Fibroblast of lung (primary cell): Measurements from ENCODE around the gene SET. TPM values are rescaled to one million over a fixed set of nuclear protein-coding genes. Genes with fewer than 3 reads are reported as not detected.

Source experiments
- DNase-seq, 2 donors: peaks; one replicate each; pipeline versions ENCODE4 v3.0.0 to v3.0.0-alpha.2; 2010; ENCODE audit warnings: low read depth in 2 of 2
- H2AFZ ChIP-seq: 2 replicates; pipeline ENCODE4 v1.5.1; 2012; ENCODE audit warnings: low read length, control low read depth, inconsistent platforms
- H3K27ac ChIP-seq: 2 replicates; pipeline ENCODE4 v1.5.1; 2011; ENCODE audit warnings: low read length, control low read depth; ENCODE audit not compliant: insufficient read depth
- H3K27me3 ChIP-seq: 2 replicates; pipeline ENCODE4 v1.5.1; 2011; ENCODE audit warnings: mild to moderate bottlenecking, low read length; ENCODE audit not compliant: control insufficient read depth, insufficient read depth
- H3K36me3 ChIP-seq: 2 replicates; pipeline ENCODE4 v1.5.1; 2011; ENCODE audit warnings: low read length; ENCODE audit not compliant: control insufficient read depth, insufficient read depth
- H3K4me1 ChIP-seq: 2 replicates; pipeline ENCODE4 v1.5.1; 2011; ENCODE audit warnings: low read length; ENCODE audit not compliant: control insufficient read depth, insufficient read depth; ENCODE audit errors: extremely low read depth
- H3K4me2 ChIP-seq: 2 replicates; pipeline ENCODE4 v1.5.1; 2011; ENCODE audit warnings: low read length, control low read depth; ENCODE audit not compliant: insufficient read depth; ENCODE audit errors: extremely low read depth
- H3K4me3 ChIP-seq, 4 experiments: fragments of 200-600 bp in 1 of 4; sonication (generic) in 1 of 4; replicated peaks in 1 of 4; 2 replicates each; pipeline ENCODE4 v1.5.1; 2011 to 2016; ENCODE audit warnings: low read length in 4 of 4, low read depth in 3 of 4, mild to moderate bottlenecking in 3 of 4, control low read depth in 2 of 4, inconsistent platforms in 1 of 4, mixed read lengths in 1 of 4; ENCODE audit not compliant: insufficient read depth in 1 of 4; ENCODE audit errors: control extremely low read depth in 1 of 4
- H3K79me2 ChIP-seq: 2 replicates; pipeline ENCODE4 v1.5.1; 2012; ENCODE audit warnings: mild to moderate bottlenecking, low read length, inconsistent platforms; ENCODE audit not compliant: control insufficient read depth, insufficient read depth
- H3K9ac ChIP-seq: 2 replicates; pipeline ENCODE4 v1.5.1; 2011; ENCODE audit warnings: mild to moderate bottlenecking, low read length, control low read depth; ENCODE audit not compliant: insufficient read depth
- H3K9me3 ChIP-seq: 2 replicates; pipeline ENCODE4 v1.5.1; 2012; ENCODE audit warnings: low read depth, low read length; ENCODE audit not compliant: control insufficient read depth, insufficient read depth
- H4K20me1 ChIP-seq: 2 replicates; pipeline ENCODE4 v1.5.1; 2011; ENCODE audit warnings: low read length; ENCODE audit not compliant: control insufficient read depth, insufficient read depth; ENCODE audit errors: extremely low read depth
- EZH2 ChIP-seq: IDR thresholded peaks from 2 replicates; pipeline ENCODE4 v1.5.1; 2012; ENCODE audit warnings: low read length, control low read depth, mild to moderate bottlenecking; ENCODE audit errors: missing control alignments
- polyA plus RNA-seq, 2 donors: library from polyadenylated mRNA; depleted of rRNA in 1 of 2; stranded (reverse) in 1 of 2; unstranded in 1 of 2; fragments of >200 nt; gene quantifications; 2 replicates each; pipeline ENCODE4 v1.2.1, GENCODE V29; 2011 to 2012; ENCODE audit warnings: missing spikeins in 1 of 2
- total RNA-seq: library from RNA; depleted of rRNA; stranded (reverse); fragments of >200 nt; gene quantifications from 2 replicates; pipeline ENCODE4 v1.2.1, GENCODE V29; 2014
- TF ChIP-seq, protein P1 (sequence below), 2 donors: IDR thresholded peaks in 1 of 2; conservative IDR thresholded peaks in 1 of 2; 1 replicate in 1 of 2; 2 replicates in 1 of 2; pipeline ENCODE4 v1.5.1; 2011 to 2012; ENCODE audit warnings: low read length in 2 of 2, control low read depth in 1 of 2, inconsistent platforms in 1 of 2, low read depth in 1 of 2, mild to moderate bottlenecking in 1 of 2

Gene SET
- total and polyA plus RNA-seq, 2 donors (not counting 1 experiment from before 2014, with no cell fraction given): 256 to 456 TPM

DNA sequence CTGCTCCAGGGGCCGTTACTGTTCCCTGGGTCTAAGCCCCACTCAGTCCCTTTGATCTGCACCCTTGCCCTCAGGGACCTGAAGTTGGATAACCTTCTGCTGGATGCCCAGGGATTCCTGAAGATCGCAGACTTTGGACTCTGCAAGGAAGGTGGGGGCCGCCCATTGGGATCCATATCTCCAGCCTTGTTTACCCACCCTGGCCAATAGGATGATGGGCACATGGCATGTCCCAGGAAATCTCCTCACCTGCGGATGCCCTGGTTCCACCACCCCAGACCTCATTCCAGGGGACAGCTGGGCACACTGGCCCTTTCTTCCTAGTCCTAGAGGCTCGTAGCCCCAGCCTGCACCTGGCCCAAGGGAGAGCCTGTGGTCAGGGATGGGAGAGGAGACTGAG lies 29.5 kb downstream of the SET start:
- H3K4me1 ChIP-seq: no peaks in the 10 kb centered on the region
- peaks cover 1% of the 10 kb centered on the region for H3K36me3 ChIP-seq
- H3K79me2 ChIP-seq: no peaks in the 10 kb centered on the region
- no peak overlapping the region for H3K4me3 ChIP-seq
- no peak overlapping the region for H3K27ac ChIP-seq
- H4K20me1 ChIP-seq: no peaks in the 10 kb centered on the region
- H3K9me3 ChIP-seq: no peaks in the 10 kb centered on the region
- no peak for DNase-seq
- H3K4me2 ChIP-seq: no peak overlapping the region
- H3K27me3 ChIP-seq: no peaks in the 10 kb centered on the region
- TF ChIP-seq, protein P1, sequence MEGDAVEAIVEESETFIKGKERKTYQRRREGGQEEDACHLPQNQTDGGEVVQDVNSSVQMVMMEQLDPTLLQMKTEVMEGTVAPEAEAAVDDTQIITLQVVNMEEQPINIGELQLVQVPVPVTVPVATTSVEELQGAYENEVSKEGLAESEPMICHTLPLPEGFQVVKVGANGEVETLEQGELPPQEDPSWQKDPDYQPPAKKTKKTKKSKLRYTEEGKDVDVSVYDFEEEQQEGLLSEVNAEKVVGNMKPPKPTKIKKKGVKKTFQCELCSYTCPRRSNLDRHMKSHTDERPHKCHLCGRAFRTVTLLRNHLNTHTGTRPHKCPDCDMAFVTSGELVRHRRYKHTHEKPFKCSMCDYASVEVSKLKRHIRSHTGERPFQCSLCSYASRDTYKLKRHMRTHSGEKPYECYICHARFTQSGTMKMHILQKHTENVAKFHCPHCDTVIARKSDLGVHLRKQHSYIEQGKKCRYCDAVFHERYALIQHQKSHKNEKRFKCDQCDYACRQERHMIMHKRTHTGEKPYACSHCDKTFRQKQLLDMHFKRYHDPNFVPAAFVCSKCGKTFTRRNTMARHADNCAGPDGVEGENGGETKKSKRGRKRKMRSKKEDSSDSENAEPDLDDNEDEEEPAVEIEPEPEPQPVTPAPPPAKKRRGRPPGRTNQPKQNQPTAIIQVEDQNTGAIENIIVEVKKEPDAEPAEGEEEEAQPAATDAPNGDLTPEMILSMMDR (conservative IDR thresholded peaks at IDR 0.05 in 1 of 2, IDR thresholded peaks at IDR 0.05 in 1 of 2; ENCODE audit: low read depth in 1 of 2, low read length in 2 of 2): no peak
- no peak for TF ChIP-seq EZH2
- H3K9ac ChIP-seq: no peak overlapping the region
- no peak overlapping the region for H2AFZ ChIP-seq

DNA sequence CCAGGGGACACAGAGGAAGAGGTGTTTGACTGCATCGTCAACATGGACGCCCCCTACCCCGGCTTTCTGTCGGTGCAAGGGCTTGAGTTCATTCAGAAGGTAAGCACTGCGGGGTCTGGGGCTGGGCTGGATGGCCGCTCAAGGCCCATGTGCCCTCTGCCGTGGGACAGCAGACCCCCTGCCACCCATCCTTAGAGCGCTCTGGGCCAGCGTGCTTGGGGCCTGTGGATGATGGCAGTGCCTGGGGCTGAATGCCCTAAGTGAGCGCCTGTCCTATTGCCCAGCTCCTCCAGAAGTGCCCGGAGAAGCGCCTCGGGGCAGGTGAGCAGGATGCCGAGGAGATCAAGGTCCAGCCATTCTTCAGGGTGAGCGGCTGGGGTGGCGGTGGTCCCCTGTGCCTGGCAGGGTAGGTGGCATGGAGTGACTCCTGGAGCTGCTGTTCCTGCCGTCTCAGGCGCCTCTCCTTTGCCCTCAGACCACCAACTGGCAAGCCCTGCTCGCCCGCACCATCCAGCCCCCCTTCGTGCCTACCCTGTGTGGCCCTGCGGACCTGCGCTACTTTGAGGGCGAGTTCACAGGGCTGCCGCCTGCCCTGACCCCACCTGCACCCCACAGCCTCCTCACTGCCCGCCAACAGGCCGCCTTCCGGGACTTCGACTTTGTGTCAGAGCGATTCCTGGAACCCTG lies 31.0 kb downstream of the SET start:
- Histone ChIP-seq H3K4me1 (peaks cover 4% of the 10 kb centered on the region), H3K9ac (no peak overlapping the region), H3K4me2 (no peak overlapping the region), H2AFZ (no peak overlapping the region), H3K27me3 (no peaks in the 10 kb centered on the region), H4K20me1 (no peaks in the 10 kb centered on the region), H3K27ac (no peak overlapping the region), H3K4me3 (no peak overlapping the region), H3K36me3 (peaks cover 1% of the 10 kb centered on the region), H3K79me2 (no peaks in the 10 kb centered on the region), H3K9me3 (no peaks in the 10 kb centered on the region)
- TF ChIP-seq, protein P1 (conservative IDR thresholded peaks at IDR 0.05 in 1 of 2, IDR thresholded peaks at IDR 0.05 in 1 of 2; ENCODE audit: low read depth in 1 of 2, low read length in 2 of 2): no peak
- TF ChIP-seq EZH2: no peak
- DNase-seq: no peak

DNA sequence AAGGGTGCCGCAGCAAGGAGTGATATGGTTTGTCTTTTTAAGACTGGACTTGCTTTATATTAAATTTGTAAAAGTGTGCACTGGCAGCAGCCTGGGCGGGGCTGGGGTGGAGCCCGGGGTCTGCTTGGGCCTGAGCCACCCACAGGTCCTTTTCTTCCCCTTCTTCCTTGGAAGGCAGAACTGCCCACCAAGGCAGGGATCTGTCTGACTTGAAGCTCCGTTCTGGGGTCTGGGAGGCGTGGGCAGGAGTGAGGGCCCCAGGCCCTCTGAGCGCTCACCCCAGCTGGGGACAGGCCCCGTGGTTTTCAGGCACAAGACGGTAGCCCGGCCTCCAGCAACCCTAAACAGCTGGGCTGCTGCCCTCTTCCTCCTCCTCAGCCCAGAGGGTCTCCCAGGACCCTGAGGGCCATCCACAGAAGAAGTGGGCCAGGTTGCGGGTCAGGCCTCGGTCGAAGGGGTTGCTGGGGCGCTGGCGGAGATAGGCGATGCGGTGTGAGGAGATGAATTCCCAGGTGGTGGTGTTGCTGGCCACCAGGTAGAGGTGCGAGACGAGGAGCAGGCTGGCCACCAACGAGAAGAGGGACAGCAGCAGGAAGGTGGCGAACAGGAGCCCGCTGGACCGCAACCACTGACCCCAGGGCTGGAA lies 31.9 kb downstream of the SET start:
- no peaks in the 10 kb centered on the region for H3K79me2 ChIP-seq
- no peak overlapping the region for H3K4me3 ChIP-seq
- H3K36me3 ChIP-seq: peaks cover 1% of the 10 kb centered on the region
- H3K4me2 ChIP-seq: no peak overlapping the region
- no peak overlapping the region for H2AFZ ChIP-seq
- no peaks in the 10 kb centered on the region for H4K20me1 ChIP-seq
- no peak for TF ChIP-seq EZH2
- TF ChIP-seq, protein P1 (conservative IDR thresholded peaks at IDR 0.05 in 1 of 2, IDR thresholded peaks at IDR 0.05 in 1 of 2; ENCODE audit: low read depth in 1 of 2, low read length in 2 of 2): no peak
- no peak overlapping the region for H3K27ac ChIP-seq
- H3K4me1 ChIP-seq: peaks cover 4% of the 10 kb centered on the region
- no peak overlapping the region for H3K9ac ChIP-seq
- H3K27me3 ChIP-seq: no peaks in the 10 kb centered on the region
- no peak for DNase-seq
- H3K9me3 ChIP-seq: no peaks in the 10 kb centered on the region
